Effector CD4-positive, alpha-beta T cell (primary cell): ENCODE data around the gene ACSL4.
"Not testable (repeated sequence)": the region's sequence is repeated elsewhere in the genome, so short reads cannot be mapped to it uniquely, and the experiment has no call there.

ENCODE experiments used
- DNase-seq: peaks from one replicate; pipeline ENCODE4 v3.0.0-alpha.2; 2020
- total RNA-seq: gene quantifications from one replicate; lab custom pipeline; 2026; lab: John Stamatoyannopoulos, UW

ACSL4 gene
- 62.3 reads per million, percentile 73 among the genes with 10 or more reads in this experiment for total RNA-seq

- peak; percentile 78 for DNase-seq
Measured at GRCh38 chrX:109732807-109733612, at the start of gene ACSL4. ACSL4 (minus strand) TSS chrX:109733257; CDS start chrX:109683363, 49,894 bp downstream.

- DNase-seq = no peak
Measured at GRCh38 chrX:109777749-109778148, 44.7 kb upstream of the ACSL4 start.

GRCh38 chrX:109776986-109777385 lies 43.9 kb upstream of the ACSL4 start:
- DNase-seq = no peak

DNA sequence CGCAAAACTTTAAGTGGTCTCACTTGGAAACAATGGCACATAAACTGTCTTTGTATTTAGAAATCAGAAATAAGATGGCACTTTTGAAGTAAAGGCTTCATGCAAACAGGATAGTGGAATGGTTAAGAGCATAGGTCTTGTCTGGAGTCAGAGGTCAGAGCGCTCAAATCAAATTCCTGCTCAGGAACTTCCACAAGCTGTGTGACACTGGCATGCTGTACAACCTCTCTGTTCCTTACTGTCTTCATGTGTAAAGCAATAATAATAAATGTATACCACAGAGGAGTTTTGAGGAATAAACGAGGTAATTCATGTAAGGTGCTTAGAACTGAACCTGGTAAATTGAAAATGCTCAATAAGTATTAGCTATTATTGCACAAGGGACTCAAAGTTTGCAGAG lies 43.4 kb upstream of the ACSL4 start:
- DNase-seq = no peak

DNA sequence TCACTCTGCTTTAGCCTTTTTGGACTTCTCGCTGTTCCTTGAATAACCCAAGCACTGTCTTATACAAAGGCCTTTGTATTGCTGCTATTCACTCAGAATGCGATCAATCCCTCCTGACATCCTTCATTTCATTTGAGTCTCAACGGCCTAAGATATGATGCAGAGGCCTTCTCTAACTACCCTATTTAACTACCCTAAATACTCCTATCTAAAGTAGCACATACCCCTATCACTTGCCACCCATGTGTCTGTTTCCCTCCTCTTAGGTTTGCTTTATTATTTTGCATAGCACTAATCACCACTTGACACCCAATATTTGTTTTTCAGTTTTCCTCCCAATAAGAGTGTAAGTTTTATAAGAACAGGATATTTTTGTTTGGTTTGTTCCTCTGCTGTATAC lies 42.3 kb upstream of the ACSL4 start:
- DNase-seq = no peak

DNA sequence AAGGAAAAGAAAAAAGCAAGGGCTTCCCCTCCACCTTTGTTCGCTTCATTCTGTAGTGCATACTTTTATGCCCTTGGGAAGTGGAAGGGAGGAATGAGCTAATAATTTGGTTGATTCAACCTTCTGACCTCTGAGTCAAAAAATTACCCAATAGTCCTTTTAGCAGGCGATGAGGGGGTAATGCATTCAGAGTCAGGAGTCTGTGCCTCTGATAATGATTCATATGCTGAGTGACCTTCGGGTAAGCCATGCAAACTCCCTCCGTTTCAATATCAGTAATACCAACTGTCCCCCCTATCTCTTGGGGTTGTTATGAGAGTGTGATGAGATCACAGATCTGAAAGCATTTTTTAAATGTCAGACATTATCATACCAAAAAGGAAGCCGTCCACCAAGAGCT lies 41.6 kb upstream of the ACSL4 start:
- DNase-seq = no peak

- DNase-seq = no peak
Measured at GRCh38 chrX:109774136-109774535, 41.1 kb upstream of the ACSL4 start.

DNA sequence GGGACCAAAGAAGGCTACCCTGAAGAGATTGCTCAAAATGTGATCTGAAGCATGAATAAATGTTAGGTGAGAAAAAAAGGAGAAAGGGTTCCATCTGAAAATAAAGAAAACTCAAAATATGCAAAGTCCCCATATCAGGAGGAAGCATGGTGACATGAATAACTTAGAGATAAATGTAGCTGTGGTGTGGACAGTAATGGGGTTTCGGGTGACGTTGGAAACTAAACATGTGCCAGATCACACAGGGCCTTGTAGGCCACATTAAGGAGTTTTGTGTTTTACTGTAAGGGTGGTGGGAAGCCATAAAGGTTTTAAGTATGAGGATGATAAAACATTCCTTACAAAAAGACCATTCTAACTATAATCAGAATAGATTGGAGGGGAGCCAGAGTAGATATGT lies 40.3 kb upstream of the ACSL4 start:
- DNase-seq = no peak

GRCh38 chrX:109770780-109771179 lies 37.7 kb upstream of the ACSL4 start:
- no peak for DNase-seq

DNA sequence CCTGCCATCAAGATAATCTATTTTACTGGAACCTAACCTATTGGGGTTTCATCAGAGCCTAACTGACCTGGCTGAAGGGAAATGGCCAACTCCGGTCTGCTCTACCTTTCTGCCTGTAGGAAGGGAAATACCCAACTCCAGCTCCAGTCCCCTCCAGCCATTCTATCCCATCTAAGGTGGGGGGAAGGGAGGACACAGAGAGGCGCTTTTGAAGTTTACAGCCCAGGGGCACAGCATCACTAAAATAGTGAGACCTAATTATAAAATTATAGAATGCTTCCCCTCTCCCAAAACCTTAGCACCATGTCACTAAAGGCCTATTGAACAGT lies 27.8 kb upstream of the ACSL4 start:
- DNase-seq = no peak

DNA sequence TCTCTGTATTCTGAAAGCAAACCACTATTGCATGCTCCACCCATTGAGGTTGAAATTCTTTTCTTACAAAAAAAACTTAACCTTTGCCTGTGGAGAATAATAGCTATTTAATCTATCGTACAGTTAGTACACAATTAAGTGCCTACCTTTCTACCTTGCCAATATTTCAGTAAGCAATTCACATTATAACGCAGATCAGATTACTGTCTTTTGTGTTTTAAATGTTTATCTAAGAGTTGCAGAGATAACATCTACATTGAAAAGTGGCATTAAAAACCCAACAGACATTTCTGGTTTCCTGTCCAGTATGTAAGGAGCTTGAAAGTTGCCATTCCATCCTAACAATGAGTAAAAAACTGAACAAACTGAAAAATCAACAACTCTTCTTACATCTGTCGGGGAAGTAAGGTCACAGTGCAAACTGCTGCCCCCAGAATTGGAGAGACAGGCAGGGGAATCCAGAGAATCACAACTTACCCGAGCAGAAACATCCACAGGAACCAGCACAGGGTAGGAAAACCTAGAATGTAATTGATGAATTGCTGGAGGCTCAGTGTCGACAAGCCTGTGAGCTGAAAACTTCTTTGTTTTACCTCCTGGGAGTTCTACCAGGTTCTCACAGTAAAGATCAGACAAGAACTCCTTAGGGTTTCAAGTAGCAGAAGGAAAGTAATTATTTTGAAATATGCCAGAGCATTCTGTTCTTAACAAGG lies 27.3 kb upstream of the ACSL4 start:
- DNase-seq = no peak

GRCh38 chrX:109753256-109753655 lies 20.2 kb upstream of the ACSL4 start:
- no peak for DNase-seq

DNA sequence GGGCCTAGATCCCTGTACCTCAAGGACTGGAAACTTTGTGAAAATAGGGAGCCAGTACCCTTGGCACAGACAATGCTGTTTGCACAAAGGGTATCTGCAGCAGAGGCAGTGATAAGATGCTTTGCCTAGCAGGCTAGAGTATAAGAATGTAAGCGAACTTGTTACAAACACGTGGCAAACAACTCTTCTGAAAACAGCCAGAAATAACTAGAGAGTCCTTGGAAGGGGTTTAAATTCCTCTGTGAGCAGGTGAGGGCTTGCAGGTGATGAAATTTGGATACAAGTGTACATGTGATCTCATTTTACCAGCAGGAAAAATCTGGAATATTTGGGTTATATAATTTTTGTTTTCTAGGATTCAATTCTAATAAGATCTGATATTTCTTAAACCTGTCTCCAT lies 18.6 kb upstream of the ACSL4 start:
- no peak for DNase-seq

- no peak for DNase-seq
Measured at GRCh38 chrX:109749207-109749606, 16.1 kb upstream of the ACSL4 start.

GRCh38 chrX:109747681-109748080 lies 14.6 kb upstream of the ACSL4 start:
- no peak for DNase-seq

- no peak for DNase-seq
Measured at GRCh38 chrX:109742722-109743121, 9.7 kb upstream of the ACSL4 start.

DNA sequence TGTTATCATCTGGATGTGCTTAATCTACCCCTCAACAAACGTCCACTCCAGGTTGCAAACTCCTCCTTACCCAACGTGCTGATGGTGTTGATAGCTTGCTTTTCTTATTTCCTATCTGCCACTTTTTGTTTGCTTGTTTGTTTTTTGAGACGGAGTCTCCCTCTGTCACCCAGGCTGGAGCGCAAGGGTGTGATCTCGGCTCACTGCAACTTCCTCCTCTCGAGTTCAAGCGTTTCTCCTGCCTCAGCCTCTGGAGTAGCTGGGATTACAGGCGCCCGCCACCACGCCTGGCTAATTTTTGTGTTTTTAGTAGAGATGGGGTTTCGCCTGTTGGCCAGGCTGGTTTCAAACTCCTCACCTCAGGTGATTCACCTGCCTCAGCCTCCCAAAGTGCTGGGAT lies 7.8 kb upstream of the ACSL4 start:
- not testable (repeated sequence) for DNase-seq

DNA sequence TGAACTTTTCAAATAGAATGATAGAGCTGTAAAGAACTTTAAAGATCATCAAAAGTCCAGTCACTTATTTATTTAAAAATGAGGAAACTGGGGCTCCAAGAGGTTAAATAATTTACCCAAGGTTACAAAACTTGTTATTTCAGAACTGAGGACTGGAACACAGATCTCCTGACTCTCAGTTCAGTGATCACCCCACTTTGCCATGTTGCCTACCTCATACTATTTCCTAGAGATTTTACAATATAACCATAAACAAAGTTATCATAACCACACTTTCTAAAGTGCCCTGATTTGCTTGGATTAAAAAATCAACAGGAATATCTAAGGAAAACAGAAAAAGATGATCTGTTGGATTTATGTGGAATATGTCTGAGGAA lies 7.4 kb upstream of the ACSL4 start:
- no peak for DNase-seq

DNA sequence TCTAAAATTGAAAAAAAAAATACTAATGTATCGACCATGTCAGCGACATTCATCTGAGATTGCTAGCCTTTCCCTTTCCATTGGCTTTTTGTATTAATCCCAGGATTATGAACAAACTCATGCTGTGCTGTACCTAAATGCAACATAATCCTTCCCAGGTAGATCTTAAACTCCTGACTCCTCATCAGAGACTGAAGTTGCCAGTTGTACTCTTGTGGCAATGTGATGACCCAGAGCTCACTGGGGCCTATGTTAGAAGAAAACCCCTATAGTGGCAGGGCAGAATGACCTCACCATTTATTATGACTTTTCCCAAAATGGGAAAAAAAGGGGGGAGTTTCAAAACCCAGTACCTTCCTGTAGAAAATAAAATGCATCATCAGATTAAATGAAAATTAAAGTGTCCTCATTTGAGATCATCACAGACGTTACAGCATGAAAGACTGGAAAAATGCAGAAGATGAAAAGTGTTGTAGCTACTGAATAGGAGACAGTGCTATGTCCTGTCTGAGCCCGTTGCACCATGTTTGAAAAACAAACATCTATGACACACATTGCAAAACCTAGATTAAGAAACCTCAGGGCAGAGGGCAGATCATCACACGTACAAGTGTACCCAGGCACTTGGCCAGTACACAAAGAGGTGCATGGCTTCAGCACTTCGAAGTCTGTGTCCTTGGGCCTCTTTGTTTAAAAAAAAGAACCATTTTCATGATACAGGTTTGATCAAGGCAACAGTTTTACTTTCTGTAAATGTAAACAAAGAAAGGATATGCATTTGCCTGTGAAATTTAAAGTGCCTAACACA lies 6.8 kb upstream of the ACSL4 start:
- no peak for DNase-seq

GRCh38 chrX:109735202-109735744 lies 2.2 kb upstream of the ACSL4 start:
- no peak for DNase-seq

- no peak for DNase-seq
Measured at GRCh38 chrX:109733613-109734083, 591 bp upstream of the ACSL4 start.

DNA sequence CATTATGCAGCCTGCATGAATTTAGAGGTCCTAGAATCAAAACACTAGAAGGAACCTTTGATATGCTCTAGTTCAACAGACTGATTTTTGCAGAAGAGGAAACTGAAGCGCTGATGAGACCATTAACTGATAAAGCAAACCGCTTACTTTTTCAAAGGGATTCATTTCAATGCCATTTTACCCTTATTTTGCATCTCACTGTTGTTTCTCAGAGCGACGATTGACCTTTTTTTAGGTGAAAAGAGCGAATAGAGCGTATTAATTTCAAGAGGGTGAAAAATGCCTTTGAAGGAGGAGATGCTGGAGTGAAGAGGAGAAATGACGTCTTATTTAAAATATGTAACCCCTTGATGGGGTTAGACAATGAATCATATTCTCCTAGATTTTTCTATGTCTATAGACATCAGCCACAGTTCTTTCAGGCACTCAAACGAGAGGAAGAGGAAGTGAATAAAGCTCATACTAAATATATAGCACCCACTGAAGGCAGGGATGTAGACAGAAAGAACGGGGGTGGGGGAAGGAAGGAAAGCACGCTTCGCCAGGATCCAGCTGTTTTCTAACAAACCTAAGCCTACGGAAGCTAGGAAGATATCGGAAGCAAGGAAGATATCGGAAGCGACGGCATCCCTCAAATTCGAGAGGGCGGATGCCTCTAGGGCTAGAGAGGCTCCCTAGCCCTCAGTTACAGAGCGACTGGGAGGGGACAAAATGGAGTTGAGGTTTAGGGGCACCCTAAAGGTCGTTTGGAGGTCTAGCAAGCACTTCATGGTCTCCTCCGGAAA lies 848 bp downstream of the ACSL4 start:
- no peak for DNase-seq
